Fibroblast of skin of left quadriceps (primary cell): ENCODE data around the gene LYPLA2.
A peak's percentile ranks its signal among the peaks of the same experiment; 100 is the strongest.
"Not testable (repeated sequence)": the region's sequence is repeated elsewhere in the genome, so short reads cannot be mapped to it uniquely, and the experiment has no call there.

Experiments used
- DNase-seq, 2 experiments: peaks; one replicate each; pipeline ENCODE4 v3.0.0-alpha.2; 2013; ENCODE audit warnings: low read depth in 2 of 2

The LYPLA2 gene

DNA sequence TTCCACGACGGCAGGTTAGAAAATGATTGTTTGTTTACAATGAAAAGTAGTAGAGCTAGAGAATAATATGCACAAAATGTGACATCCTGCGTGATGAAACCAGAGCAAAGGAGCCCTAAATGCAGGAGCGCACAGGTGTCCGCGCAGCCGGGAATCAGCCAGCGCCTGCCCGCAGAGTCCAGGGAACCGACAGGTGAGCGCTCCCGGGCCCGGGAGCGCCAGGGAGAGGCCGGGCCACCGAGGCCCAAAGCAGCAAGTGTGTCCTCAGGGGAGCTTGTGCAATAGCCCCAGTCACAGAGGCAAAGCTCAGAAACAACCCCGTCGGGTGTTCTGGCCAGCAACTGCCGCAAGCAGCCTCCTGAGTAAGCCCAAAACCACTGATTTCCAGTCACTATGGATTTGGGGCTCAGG, 10.4 kb downstream of the LYPLA2 start:
- no peak for DNase-seq

DNA sequence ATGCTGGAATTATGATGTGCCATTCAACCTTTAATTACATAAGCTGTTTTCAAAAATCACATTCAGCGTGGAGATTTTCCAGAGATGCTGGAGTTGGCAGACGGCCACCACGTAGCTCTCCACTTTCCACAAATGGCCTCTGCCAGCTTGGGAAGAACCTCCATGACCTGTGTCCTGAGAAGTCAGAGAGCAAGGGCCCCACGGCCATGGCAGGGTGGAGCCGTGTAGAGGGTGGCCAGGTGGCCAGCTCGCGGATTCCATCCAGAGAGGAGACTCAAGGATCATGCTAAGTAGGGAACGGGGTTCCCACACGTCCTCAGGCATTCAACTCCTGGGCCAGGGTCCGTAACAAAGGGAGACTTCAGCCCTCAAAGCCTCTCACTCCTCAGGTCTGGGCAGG, 10.9 kb downstream of the LYPLA2 start:
- no peak for DNase-seq

DNA sequence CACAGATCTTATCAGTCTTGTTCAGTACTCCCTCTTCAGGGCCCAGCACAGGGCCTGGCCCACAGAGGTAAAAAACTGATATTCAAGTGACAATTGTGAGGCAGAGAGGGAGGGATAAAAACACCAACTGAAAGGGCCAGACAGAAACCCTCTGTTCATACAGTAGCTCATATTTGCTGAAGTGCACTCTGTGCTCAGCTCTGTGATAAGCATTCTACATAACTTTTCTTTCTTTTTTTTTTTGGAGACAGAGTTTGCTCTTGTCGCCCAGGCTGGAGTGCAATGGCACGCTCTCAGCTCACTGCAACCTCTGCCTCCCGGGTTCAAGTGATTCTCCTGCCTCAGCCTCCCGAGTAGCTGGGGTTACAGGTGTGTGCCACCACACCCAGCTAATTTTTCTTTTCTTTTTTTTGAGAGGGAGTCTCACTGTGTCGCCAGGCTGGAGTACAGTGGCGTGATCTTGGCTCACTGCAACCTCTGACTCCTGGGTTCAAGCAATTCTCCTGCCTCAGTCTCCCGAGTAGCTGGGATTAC, 11.9 kb downstream of the LYPLA2 start:
- not testable (repeated sequence) for DNase-seq

DNA sequence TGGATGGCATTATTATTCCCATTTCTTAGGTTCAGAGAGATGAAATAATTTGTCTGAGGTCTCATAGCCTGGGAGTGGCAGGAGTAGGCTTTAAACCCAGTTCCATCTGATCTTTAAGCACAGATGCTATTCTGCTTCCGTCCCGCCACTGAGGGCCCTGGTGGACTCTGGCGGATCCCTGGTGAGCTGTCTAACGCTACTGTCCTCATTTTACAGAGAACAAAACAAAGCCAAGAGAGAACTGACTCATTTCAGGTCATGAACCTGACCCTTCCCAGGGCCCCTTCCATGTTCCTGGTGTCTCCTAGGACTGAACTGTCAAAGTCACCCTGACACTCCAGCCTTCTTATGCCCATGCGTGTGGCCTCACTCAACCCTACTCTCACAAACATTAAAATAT, 12.7 kb downstream of the LYPLA2 start:
- no peak for DNase-seq

DNA sequence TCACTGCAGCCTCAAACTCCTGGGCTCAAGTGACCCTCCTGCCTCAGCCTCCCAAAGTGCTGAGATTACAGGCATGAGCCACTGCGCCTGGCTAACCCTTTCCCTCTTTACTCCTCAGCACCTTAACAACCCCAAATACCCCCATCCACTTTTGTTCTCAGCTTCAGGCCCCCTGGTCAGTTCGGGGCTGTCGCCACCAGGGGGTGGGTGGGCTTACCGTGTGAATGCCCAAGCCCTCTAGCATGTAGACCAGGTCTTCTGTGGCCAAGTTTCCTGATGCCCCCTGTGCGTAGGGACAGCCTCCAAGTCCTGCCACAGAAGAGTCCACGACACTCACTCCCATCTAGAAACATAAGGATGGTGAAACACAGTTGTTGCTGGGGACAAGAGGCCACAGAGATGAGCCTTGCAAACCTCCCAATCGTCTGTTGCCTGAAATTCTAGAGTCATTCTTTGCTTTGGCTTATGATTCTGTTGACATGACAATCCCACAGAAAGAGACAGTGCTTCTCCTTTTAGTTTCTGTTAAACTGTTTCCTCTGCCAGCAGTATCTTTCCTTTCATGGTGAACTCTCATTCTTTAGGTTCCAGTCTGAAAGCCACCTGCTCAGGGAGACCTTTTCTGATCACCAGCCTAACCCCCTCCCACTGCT, 13.4 kb downstream of the LYPLA2 start:
- DNase-seq: no peak

DNA sequence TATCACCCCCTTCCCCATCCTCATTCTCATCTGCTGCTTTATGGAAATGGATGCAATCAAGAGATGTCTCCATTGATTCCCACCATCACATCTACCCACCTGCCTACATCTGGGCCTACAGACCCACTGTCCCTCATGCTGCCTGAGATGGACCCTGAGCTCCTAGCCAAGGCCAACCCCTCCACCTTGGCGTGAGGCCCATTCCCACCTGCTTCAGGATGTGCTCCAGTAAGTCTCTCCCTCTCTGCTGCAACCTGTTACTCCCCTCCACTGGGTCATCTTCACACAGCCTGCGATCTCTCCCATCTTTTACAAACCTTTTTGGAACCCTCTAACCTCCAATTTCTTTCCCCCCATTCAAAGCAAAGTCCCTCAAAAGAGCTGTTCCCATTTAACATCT, 14.1 kb downstream of the LYPLA2 start:
- no peak for DNase-seq

GRCh38 chr1:23806280-23806679, 15.3 kb downstream of the LYPLA2 start:
- DNase-seq: no peak

- DNase-seq: no peak
These were observed 16.5 kb downstream of the LYPLA2 start for GRCh38 chr1:23807453-23807852.

- DNase-seq: no peak
These were observed 18.8 kb downstream of the LYPLA2 start for GRCh38 chr1:23809751-23810171.

- no peak for DNase-seq
These were observed 20.0 kb downstream of the LYPLA2 start for GRCh38 chr1:23810818-23811540.

GRCh38 chr1:23814016-23814415, 23.1 kb downstream of the LYPLA2 start:
- DNase-seq: no peak

GRCh38 chr1:23816361-23816760, 25.4 kb downstream of the LYPLA2 start:
- no peak for DNase-seq

DNA sequence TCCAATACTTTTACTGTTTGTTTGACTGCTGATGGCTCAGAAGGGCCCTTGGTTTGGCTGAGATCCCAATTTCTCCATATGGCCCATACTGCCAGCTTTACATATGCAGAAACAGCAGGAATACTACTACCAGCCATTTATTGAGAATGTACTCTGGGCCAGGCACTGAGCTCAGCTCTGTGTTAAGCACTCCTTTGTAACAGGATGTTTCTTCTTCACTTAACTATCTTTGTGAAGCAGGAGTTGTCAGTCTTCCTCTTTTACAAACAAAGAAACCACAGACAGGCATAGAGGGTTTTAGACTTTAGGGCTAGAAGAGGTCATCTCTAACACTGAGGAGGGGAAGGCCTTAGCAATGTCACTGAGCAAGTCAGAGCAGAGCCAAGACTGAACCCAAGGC, 26.0 kb downstream of the LYPLA2 start:
- no peak for DNase-seq

- no peak for DNase-seq
These were observed 26.7 kb downstream of the LYPLA2 start for GRCh38 chr1:23817633-23818032.

DNA sequence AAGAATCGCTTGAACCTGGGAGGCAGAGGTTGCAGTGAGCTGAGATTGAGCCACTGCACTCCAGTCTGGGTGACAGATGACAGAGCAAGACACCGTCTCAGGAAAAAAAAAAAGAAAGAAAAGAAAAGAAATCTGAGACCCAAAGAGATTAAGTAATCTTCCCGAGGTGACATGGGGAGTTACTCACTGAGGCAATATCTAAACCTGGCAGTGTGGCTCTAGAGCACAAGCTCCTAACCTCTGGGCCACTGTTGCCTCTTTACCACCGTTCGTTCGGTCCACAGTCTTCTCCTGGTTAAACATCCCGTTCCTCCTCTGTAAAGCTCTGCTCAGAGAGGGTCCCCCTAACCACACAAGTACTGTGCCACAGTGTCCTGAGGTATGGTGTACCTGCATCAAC, 32.8 kb downstream of the LYPLA2 start:
- DNase-seq: no peak

DNA sequence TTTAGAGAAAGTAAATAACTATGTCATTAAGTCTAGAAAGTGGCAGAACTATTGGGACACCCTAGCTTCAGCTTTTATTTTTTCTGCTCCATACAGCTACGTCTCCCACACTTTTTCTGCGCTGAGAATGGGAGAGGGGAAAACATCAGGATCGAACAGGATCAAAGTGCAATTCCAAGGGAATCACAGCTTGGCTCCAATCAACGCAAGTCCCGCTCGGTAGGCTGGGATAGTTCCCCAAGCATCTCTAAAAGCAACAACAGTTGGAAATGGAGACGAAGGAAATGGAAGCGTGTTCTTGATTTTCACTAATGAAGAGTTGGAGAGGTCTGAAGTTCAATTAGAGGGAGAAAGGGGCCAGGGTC, 33.7 kb downstream of the LYPLA2 start:
- DNase-seq: no peak

DNA sequence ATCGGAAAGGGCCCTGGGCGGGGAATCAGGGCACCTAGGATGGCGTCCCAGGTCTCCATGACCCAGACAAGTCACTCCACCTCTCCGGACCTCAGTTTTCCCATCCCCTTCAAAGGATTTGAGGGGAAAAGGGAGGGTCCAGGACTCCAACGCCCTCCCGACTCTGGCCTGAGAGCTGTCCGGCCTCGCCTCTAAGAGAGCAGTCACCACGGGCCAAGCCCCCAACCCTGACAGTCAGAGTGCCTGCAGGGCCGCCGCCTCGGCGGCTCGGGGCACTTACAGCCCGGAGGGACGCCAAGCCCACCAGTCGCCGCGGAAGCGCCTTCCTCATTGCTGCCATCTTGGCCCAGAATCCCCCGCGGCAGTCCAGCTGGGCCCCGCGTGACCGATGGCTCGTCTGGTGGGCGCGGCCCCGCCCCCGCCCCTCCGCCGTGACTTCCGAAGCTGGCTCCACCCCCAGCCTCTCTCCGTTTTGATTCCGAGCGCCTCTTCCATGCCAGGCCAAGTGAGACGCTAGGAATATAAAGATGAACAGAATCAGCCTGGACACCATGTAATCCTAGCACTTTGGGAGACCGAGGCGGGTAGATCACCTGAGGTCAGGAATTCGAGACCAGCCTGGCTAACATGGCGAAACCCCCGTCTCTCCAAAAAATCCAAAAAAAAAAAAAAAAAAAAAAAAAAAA, 34.3 kb downstream of the LYPLA2 start, which contains the start of gene HMGCL:
HMGCL (minus strand) TSS at position 354 of the 686 bp plus-strand sequence; CDS start at position 340, 14 bp downstream.
- DNase-seq: peak; percentile 64 to 66

DNA sequence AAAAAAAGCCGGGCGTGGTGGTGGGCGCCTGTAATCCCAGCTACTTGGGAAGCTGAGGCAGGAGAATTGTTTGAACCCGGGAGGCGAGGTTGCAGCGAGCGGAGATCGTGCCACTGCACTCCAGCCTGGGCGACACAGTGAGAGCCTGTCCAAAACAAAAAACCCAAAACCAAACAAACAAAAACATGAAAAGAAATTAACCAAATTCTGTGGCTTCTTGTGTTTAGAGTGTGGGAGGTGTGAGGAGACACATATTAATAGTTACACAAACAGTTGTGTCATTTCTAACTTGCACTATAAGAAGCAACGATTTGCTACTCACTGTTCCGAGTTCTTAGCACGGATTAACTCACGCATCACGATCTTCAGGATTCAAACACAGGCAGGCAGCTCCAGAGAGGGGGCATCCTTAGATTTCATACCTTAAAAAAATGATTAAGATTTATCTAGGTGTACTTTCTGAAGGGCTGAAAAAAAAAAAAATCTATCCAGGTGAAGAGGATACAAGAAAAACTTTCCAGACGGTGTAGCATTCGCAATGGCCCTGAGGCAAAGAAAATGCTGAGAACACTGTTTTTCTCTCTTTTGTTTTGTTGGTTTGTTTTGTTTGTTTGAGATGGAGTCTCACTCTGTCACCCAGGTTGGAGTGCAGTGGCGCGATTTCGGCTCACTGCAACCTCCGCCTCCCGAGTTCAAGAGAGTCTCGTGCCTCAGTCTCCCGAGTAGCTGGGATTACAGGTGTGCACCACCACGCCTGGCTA, 35.0 kb downstream of the LYPLA2 start:
- no peak for DNase-seq

GRCh38 chr1:23826590-23826989, 35.6 kb downstream of the LYPLA2 start:
- not testable (repeated sequence) for DNase-seq

GRCh38 chr1:23827717-23828116, 36.8 kb downstream of the LYPLA2 start:
- no peak for DNase-seq

DNA sequence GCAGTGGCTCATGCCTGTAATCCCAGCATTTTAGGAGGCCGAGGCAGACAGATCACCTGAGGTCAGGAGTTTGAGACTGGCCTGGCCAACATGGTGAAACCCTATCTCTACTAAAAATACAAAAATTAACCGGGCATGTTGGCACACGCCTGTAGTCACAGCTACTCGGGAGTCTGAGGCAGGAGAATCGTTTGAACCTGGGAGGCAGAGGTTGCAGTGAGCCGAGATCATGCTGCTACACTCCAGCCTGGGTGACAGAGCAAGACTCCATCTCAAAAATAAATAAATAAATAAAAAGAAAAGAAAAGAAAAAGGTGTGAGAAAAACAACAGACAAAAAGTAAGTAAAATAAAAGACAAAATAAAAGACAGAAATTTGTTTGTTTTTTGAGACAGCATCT, 43.2 kb downstream of the LYPLA2 start:
- DNase-seq: not testable (repeated sequence)

DNA sequence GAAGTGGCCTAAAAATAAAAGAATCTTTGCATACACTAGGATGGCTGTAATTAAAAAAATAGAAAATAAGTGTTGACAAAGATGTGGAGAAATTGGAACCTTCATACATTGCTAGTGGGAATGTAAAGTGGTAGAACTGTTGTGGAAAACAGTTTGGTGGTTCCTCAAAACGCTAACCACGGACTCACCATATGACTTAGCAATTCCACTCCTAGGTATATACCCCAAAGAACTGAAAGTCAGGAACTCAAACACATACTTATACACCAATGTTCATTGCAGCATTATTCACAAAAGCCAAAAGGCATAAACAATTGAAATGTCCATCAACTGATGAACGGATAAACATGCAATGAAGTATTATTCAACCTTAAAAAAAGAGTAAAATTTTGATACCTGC, 45.1 kb downstream of the LYPLA2 start:
- DNase-seq: no peak
